WERI-Rb-1 (cell line): Measurements from ENCODE around the gene SMIM41.

ENCODE experiments used
- DNase-seq: peaks from one replicate; pipeline ENCODE4 v3.0.0-alpha.2; 2020
- H3K27ac ChIP-seq: fragments of 250-450 bp; sonication (Bioruptor Pico); 2 replicates; pipeline ENCODE4 v1.5.1; 2020; ENCODE audit warnings: mild to moderate bottlenecking, moderate library complexity
- H3K27me3 ChIP-seq: fragments of 250-450 bp; sonication (Bioruptor Pico); 2 replicates; pipeline ENCODE4 v1.5.1; 2021; ENCODE audit warnings: mild to moderate bottlenecking, low read depth, moderate library complexity; ENCODE audit not compliant: insufficient read depth, severe bottlenecking
- H3K36me3 ChIP-seq: fragments of 250-450 bp; sonication (Bioruptor Pico); 2 replicates; pipeline ENCODE4 v1.5.1; 2020; ENCODE audit warnings: mild to moderate bottlenecking, moderate library complexity
- H3K4me3 ChIP-seq: 2 replicates; pipeline ENCODE4 v1.5.1; 2011; ENCODE audit warnings: low read depth, mild to moderate bottlenecking, control low read depth, low read length
- H3K9me3 ChIP-seq: fragments of 250-450 bp; sonication (Bioruptor Pico); 2 replicates; pipeline ENCODE4 v1.5.1; 2021; ENCODE audit warnings: mild to moderate bottlenecking, moderate library complexity; ENCODE audit not compliant: severe bottlenecking
- TF ChIP-seq, protein P1 (sequence below): IDR thresholded peaks from 2 replicates; pipeline ENCODE4 v1.5.1; 2011; ENCODE audit warnings: low read depth, mild to moderate bottlenecking, control low read depth, inconsistent platforms, low read length

The SMIM41 gene

DNA sequence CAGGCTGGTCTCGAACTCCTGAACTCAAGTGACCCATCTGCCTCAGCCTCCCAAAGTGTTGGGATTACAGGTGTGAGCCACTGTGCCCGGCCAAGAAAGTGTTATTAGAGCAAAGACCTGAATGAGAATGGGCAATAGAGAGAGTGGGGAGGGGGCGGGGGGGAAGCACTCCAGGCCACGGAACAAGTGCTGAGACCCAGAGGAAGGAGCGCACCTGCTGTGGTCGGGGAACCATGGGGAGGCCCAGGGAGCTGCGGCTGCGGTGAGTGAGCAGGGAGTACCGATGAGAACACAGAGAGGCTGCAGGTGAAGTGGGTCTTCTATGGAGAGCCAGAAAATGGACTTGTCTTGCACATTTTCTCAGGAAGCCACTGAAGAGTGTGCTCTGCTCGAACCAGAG lies 10.8 kb downstream of the SMIM41 start:
- TF ChIP-seq, protein P1, sequence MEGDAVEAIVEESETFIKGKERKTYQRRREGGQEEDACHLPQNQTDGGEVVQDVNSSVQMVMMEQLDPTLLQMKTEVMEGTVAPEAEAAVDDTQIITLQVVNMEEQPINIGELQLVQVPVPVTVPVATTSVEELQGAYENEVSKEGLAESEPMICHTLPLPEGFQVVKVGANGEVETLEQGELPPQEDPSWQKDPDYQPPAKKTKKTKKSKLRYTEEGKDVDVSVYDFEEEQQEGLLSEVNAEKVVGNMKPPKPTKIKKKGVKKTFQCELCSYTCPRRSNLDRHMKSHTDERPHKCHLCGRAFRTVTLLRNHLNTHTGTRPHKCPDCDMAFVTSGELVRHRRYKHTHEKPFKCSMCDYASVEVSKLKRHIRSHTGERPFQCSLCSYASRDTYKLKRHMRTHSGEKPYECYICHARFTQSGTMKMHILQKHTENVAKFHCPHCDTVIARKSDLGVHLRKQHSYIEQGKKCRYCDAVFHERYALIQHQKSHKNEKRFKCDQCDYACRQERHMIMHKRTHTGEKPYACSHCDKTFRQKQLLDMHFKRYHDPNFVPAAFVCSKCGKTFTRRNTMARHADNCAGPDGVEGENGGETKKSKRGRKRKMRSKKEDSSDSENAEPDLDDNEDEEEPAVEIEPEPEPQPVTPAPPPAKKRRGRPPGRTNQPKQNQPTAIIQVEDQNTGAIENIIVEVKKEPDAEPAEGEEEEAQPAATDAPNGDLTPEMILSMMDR = no peak
- Histone ChIP-seq H3K4me3 (no peak overlapping the region), H3K36me3 (no peaks in the 10 kb centered on the region), H3K27ac (no peak overlapping the region), H3K27me3 (peaks cover 78% of the 10 kb centered on the region), H3K9me3 (no peaks in the 10 kb centered on the region)
- no peak for DNase-seq

DNA sequence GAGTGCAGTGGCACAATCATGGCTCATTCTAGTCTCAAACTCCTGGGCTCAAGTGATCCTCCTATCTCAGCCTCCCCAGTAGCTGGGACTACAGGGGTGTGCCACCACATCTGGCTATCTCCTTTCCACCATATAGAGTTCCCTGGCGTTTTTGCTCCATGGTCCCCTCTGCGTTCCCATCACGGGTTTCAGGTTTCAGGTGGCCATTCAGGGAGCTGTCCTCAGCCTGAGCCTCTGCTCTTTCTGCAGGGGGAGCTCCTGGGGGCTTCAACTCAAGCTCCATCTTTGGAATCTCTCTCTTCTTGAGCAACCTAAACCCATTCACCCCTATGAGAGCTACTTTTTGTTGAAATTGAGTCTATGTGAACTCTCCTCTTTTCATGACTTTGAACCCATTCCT lies 11.6 kb downstream of the SMIM41 start:
- Histone ChIP-seq H3K4me3 (no peak overlapping the region), H3K9me3 (no peaks in the 10 kb centered on the region), H3K36me3 (no peaks in the 10 kb centered on the region), H3K27me3 (peaks cover 74% of the 10 kb centered on the region), H3K27ac (no peak overlapping the region)
- TF ChIP-seq, protein P1 = no peak
- no peak for DNase-seq

DNA sequence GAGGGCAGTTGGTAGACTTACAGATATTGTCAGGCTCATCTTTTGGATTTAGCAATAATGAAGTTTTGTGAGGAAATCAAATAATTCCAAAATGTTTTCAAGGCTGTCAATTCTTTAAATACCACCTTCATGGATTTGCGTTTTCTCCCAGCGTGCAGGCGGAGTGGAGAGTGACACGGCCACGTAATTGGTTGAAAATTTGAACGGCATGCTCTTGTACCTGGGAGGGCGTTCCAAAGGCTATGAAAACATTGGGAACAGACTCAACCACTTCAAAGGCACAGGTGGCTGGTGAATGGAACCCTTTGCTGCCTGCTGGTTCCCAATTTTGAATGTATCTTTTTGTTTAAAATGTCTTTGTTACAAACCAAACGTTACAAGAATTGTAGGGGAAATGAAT lies 12.4 kb downstream of the SMIM41 start:
- H3K27ac ChIP-seq = no peak overlapping the region
- H3K36me3 ChIP-seq = no peaks in the 10 kb centered on the region
- H3K27me3 ChIP-seq = peaks cover 69% of the 10 kb centered on the region
- DNase-seq = no peak
- no peak overlapping the region for H3K4me3 ChIP-seq
- H3K9me3 ChIP-seq = no peaks in the 10 kb centered on the region
- TF ChIP-seq, protein P1 = no peak

DNA sequence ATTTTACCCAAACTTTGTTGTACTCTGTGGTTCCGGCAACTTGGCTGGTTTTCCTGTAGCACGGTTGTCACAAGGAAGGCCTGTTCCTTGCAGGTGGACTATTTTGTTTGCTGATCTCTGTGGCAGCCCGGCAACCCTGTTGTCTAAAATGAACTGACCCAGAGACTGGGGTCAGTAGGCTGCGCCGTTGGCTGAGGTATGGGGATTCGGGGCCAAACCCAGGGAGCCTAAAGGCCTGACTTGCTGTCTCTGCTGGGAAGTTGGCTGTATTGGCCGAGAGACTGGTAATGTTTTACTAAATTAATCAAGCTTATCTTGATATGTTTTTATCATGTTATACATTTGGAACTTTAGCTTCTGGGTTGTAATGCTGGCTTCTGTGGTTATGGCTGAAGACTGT lies 13.8 kb downstream of the SMIM41 start:
- DNase-seq = no peak

DNA sequence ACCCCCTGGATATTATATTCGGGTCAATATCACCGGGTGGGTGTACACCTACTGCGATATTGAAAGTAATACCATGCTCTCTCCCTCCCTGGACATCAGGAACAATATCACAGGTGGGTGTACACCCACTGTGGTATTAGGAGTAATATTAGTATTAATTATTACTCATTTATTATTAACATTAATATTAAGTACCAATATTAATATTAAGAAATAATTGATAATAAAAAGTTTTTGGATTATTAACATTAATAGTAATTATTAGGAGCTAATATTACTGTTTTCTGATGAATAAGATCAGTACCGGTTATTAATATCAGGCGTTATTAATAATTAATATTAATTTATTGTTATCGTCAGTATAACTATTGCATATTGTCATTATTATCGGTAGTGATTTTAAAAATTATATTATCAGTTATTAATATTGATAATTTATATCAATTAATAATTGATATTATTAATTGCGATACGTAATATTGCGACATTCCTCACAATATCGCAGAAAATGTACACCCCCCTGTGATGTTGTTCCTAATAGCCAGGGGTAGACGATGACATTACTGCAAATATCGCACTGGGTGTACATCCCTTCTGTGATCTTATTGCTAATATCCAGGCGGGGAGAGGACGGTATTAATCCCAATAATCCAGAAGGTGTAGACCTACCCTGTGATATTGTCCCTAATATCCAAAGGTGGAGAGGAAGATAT lies 17.0 kb downstream of the SMIM41 start:
- Histone ChIP-seq H3K36me3 (no peaks in the 10 kb centered on the region), H3K9me3 (no peaks in the 10 kb centered on the region), H3K27me3 (peaks cover 42% of the 10 kb centered on the region), H3K27ac (no peak overlapping the region), H3K4me3 (no peak overlapping the region)
- no peak for DNase-seq
- TF ChIP-seq, protein P1 = no peak

More for the DNA sequence above, 13.8 kb downstream of the SMIM41 start:
- H3K9me3 ChIP-seq = no peaks in the 10 kb centered on the region
- H3K27me3 ChIP-seq = peaks cover 62% of the 10 kb centered on the region
- H3K27ac ChIP-seq = no peak overlapping the region
- TF ChIP-seq, protein P1 = no peak
- no peak overlapping the region for H3K4me3 ChIP-seq
- H3K36me3 ChIP-seq = no peaks in the 10 kb centered on the region
